Measurements from ENCODE around the gene PPP1R27. TPM values are rescaled to one million over a fixed set of nuclear protein-coding genes. Genes with fewer than 3 reads are reported as not detected.

The PPP1R27 gene
- total RNA-seq, 2 donors from 2014 or later, result not detected

DNA sequence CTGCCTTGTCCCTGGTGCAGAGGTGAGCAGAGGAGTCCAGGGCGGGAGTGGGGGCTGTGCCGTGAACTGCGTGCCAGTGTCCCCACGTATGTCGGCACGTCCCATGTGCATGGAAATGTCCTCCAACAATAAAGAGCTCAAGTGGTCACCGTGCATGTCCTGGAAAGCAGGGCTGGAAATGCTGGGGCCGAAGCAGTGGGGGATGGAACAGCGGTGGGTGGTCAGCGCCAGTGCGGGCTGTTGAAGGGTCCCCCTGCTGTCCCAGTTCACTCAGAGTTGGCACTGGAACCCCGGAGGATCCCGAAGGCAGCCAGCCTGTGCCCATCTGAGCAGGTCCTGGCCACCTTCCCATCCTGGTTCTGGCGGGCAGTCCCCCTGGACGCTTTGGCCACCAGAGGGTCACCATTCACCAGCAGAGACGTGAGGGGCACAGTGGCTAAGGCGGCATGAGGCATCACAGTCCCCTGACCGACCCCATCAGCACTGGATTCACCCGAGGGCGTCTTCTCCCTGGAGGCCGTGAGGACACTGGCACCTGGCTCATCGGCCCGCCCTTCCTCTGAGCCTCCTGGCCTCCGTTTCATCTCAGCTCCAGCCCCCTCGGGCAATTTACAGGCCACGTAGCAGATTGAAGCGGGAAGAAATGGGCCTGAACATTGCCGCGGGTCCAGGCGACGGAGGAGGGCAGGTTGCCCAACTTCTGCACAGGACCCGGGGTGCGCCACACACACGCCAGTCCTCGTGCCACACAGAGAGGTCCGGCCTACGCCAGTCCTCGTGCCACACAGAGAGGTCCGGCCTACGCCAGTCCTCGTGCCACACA is 20.8 kb downstream of the PPP1R27 start:
- no peak overlapping the region for H3K4me3 Mint-ChIP-seq
- H3K4me3 ChIP-seq (ENCODE audit: low read length), result no peak overlapping the region
- H3K4me1 ChIP-seq (ENCODE audit: control insufficient read depth, insufficient read depth, low read length), result no peaks in the 10 kb centered on the region
- H3K27ac Mint-ChIP-seq, result no peak overlapping the region
- no peak overlapping the region for H3K9ac ChIP-seq (ENCODE audit: extremely low read depth, low read length, poor library complexity, severe bottlenecking)
- no peaks in the 10 kb centered on the region for H3K27me3 ChIP-seq (ENCODE audit: control insufficient read depth, insufficient read depth, low read length, poor library complexity, severe bottlenecking)
- TF ChIP-seq, protein P1, sequence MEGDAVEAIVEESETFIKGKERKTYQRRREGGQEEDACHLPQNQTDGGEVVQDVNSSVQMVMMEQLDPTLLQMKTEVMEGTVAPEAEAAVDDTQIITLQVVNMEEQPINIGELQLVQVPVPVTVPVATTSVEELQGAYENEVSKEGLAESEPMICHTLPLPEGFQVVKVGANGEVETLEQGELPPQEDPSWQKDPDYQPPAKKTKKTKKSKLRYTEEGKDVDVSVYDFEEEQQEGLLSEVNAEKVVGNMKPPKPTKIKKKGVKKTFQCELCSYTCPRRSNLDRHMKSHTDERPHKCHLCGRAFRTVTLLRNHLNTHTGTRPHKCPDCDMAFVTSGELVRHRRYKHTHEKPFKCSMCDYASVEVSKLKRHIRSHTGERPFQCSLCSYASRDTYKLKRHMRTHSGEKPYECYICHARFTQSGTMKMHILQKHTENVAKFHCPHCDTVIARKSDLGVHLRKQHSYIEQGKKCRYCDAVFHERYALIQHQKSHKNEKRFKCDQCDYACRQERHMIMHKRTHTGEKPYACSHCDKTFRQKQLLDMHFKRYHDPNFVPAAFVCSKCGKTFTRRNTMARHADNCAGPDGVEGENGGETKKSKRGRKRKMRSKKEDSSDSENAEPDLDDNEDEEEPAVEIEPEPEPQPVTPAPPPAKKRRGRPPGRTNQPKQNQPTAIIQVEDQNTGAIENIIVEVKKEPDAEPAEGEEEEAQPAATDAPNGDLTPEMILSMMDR (conservative IDR thresholded peaks at IDR 0.05), result no peak
- H3K4me1 Mint-ChIP-seq, result no peaks in the 10 kb centered on the region
- H3K36me3 Mint-ChIP-seq (ENCODE audit: low read depth), result no peaks in the 10 kb centered on the region
- no peak for DNase-seq
- 93% methylated on average over 25 to 35 of the region's 41 CpGs for WGBS, 2 experiments (ENCODE audit: insufficient coverage in 1 of 2, insufficient read length in 1 of 2)
- H3K27me3 Mint-ChIP-seq (ENCODE audit: insufficient read depth), result peaks cover 8% of the 10 kb centered on the region
- no peaks in the 10 kb centered on the region for H3K9me3 Mint-ChIP-seq
- H3K27ac ChIP-seq (ENCODE audit: low read depth, low read length), result no peak overlapping the region
- H3K36me3 ChIP-seq (ENCODE audit: control insufficient read depth, insufficient read depth, low read length), result no peaks in the 10 kb centered on the region
- H3K9me3 ChIP-seq (ENCODE audit: control insufficient read depth, low read length), result no peaks in the 10 kb centered on the region

DNA sequence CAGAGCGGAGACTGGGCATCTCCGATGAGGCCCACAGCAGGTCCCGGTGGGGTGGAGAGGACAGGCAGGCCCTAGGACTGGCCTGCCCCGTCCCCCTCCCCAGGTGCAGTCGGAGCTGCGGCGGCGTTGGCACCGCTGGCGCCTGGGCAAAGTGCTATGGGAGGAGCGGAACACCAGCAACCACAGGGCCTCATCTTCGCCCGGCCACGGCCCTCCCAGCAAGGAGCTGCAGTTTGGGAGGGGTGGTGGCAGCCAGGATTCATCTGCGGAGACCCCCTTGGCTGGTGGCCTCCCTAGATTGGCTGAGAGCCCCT is 21.5 kb downstream of the PPP1R27 start:
- Mint-ChIP-seq H3K27me3 (ENCODE audit: insufficient read depth) (peaks cover 12% of the 10 kb centered on the region), H3K4me1 (no peaks in the 10 kb centered on the region), H3K4me3 (no peak overlapping the region), H3K27ac (no peak overlapping the region), H3K36me3 (ENCODE audit: low read depth) (no peaks in the 10 kb centered on the region), H3K9me3 (no peaks in the 10 kb centered on the region)
- Histone ChIP-seq H3K9me3 (ENCODE audit: control insufficient read depth, low read length) (no peaks in the 10 kb centered on the region), H3K36me3 (ENCODE audit: control insufficient read depth, insufficient read depth, low read length) (no peaks in the 10 kb centered on the region), H3K4me1 (ENCODE audit: control insufficient read depth, insufficient read depth, low read length) (no peaks in the 10 kb centered on the region), H3K27me3 (ENCODE audit: control insufficient read depth, insufficient read depth, low read length, poor library complexity, severe bottlenecking) (no peaks in the 10 kb centered on the region), H3K9ac (ENCODE audit: extremely low read depth, low read length, poor library complexity, severe bottlenecking) (no peak overlapping the region), H3K27ac (ENCODE audit: low read depth, low read length) (no peak overlapping the region), H3K4me3 (ENCODE audit: low read length) (no peak overlapping the region)
- no peak for DNase-seq
- WGBS, 2 experiments (ENCODE audit: insufficient coverage in 1 of 2, insufficient read length in 1 of 2), result 90 to 94% methylated on average over 11 to 15 of the region's 15 CpGs
- TF ChIP-seq, protein P1 (conservative IDR thresholded peaks at IDR 0.05), result no peak

DNA sequence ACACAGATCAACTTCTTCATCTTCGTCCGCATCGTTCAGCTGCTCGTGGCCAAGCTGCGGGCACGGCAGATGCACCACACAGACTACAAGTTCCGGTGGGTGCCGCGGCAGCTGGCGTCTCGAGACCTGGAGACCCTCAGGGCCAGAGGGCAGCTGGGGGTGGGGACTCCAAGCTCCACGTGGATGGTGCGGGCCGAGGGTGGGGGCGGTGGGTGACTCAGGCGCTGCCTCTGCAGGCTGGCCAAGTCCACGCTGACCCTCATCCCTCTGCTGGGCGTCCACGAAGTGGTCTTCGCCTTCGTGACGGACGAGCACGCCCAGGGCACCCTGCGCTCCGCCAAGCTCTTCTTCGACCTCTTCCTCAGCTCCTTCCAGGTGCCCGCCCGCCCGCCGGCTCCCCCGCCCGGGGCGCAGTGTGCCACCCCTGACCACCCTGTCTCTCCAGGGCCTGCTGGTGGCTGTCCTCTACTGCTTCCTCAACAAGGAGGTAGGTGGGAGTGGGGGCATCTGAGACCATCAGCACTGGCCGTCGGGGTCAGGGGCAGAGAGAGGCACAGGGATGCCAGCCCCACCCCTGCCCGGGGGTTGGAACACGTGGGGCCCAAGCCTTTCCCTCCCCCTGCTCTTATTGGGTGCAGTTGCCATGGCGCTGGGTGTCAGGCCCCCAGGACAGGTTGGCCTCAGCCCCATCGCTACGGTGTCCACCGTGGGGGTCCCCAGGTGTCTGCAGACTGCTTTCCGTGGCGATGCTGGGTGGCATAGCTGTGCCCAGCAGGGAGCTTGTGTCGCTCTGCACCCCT is 22.1 kb downstream of the PPP1R27 start:
- Mint-ChIP-seq H3K27ac (no peak overlapping the region), H3K36me3 (ENCODE audit: low read depth) (no peaks in the 10 kb centered on the region), H3K27me3 (ENCODE audit: insufficient read depth) (peaks cover 10% of the 10 kb centered on the region), H3K4me1 (no peaks in the 10 kb centered on the region), H3K9me3 (no peaks in the 10 kb centered on the region), H3K4me3 (no peak overlapping the region)
- no peak overlapping the region for H3K9ac ChIP-seq (ENCODE audit: extremely low read depth, low read length, poor library complexity, severe bottlenecking)
- H3K27me3 ChIP-seq (ENCODE audit: control insufficient read depth, insufficient read depth, low read length, poor library complexity, severe bottlenecking), result peaks cover 3% of the 10 kb centered on the region
- no peak for DNase-seq
- H3K9me3 ChIP-seq (ENCODE audit: control insufficient read depth, low read length), result no peaks in the 10 kb centered on the region
- TF ChIP-seq, protein P1 (conservative IDR thresholded peaks at IDR 0.05), result no peak
- no peak overlapping the region for H3K4me3 ChIP-seq (ENCODE audit: low read length)
- H3K4me1 ChIP-seq (ENCODE audit: control insufficient read depth, insufficient read depth, low read length), result no peaks in the 10 kb centered on the region
- no peaks in the 10 kb centered on the region for H3K36me3 ChIP-seq (ENCODE audit: control insufficient read depth, insufficient read depth, low read length)
- 92 to 94% methylated on average over 18 to 41 of the region's 45 CpGs for WGBS, 2 experiments (ENCODE audit: insufficient coverage in 1 of 2, insufficient read length in 1 of 2)
- H3K27ac ChIP-seq (ENCODE audit: low read depth, low read length), result no peak overlapping the region
